ENCODE measurements around the gene APBA2. TPM values are rescaled to one million over a fixed set of nuclear protein-coding genes. Genes with fewer than 3 reads are reported as not detected.

APBA2 gene
- total RNA-seq, 4 donors from 2014 or later: 5.4 to 15.3 (median 10.4) TPM

DNA sequence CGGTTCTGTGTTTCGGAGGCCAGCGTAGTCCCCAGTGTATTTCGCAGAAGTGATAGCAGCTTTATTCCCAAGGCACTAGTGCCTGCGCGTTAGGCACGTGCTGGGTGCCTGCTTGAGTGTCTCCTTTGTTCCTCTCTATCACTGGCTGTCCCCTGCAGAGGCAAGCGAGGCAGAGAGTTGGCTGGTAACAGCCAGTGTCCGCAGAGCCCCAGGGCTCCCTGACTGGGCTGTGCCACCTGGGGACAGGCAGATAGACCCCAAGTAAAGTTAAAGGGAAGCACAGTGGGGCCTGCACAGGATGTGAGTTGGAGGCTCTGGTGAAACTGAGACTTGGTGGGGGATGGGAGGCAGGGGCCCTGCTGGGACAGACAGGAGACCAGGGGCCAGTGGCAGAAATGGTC lies 50.7 kb downstream of the APBA2 start:
- WGBS: 100% methylated on average over 3 of the region's 9 CpGs
- H3K4me1 ChIP-seq: no peaks in the 10 kb centered on the region
- H3K27ac ChIP-seq (replicated peaks in 1 of 4): no peak overlapping the region
- no peaks in the 10 kb centered on the region for H3K27me3 ChIP-seq
- H3K4me3 ChIP-seq: no peak overlapping the region
- no peak for DNase-seq (ENCODE audit: extremely low spot score)
- H3K36me3 ChIP-seq: no peaks in the 10 kb centered on the region
- H3K9me3 ChIP-seq: no peaks in the 10 kb centered on the region
- intact Hi-C loops (cut with DNase I): no loop called here
- TF ChIP-seq POLR2AphosphoS5 (IDR thresholded peaks at IDR 0.05) (no peak), EP300 (IDR thresholded peaks at IDR 0.05) (no peak), POLR2A (IDR thresholded peaks at IDR 0.05; ENCODE audit: low read depth) (no peak)
- TF ChIP-seq, protein P1, sequence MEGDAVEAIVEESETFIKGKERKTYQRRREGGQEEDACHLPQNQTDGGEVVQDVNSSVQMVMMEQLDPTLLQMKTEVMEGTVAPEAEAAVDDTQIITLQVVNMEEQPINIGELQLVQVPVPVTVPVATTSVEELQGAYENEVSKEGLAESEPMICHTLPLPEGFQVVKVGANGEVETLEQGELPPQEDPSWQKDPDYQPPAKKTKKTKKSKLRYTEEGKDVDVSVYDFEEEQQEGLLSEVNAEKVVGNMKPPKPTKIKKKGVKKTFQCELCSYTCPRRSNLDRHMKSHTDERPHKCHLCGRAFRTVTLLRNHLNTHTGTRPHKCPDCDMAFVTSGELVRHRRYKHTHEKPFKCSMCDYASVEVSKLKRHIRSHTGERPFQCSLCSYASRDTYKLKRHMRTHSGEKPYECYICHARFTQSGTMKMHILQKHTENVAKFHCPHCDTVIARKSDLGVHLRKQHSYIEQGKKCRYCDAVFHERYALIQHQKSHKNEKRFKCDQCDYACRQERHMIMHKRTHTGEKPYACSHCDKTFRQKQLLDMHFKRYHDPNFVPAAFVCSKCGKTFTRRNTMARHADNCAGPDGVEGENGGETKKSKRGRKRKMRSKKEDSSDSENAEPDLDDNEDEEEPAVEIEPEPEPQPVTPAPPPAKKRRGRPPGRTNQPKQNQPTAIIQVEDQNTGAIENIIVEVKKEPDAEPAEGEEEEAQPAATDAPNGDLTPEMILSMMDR (IDR thresholded peaks at IDR 0.05): no peak

DNA sequence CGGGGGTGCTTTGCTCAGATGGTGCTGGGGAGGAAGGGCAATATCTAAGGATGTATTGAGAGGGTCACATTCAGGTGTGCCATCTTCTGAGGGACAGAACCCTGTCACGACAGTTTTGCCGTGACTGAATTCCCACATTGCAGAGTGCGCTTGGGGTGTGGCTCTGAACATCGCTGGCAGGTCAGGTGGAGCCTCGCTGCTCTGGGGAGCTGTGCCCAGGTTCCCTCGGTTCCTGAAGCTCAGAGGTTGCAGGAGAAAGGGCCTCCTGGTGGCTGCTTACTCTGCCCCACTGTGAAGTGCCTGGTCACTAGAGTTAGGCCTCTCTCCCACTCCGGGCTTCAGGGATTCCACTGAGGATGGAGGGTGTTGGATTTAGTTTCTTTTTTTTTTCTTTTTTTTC lies 51.5 kb downstream of the APBA2 start:
- Histone ChIP-seq H3K36me3 (no peaks in the 10 kb centered on the region), H3K9me3 (no peaks in the 10 kb centered on the region), H3K27ac (replicated peaks in 1 of 4) (no peak overlapping the region), H3K4me1 (no peaks in the 10 kb centered on the region), H3K4me3 (no peak overlapping the region), H3K27me3 (no peaks in the 10 kb centered on the region)
- 94% methylated on average over 4 of the region's 8 CpGs for WGBS
- TF ChIP-seq EP300 (IDR thresholded peaks at IDR 0.05) (no peak), POLR2AphosphoS5 (IDR thresholded peaks at IDR 0.05) (no peak), POLR2A (IDR thresholded peaks at IDR 0.05; ENCODE audit: low read depth) (no peak)
- TF ChIP-seq, protein P1 (IDR thresholded peaks at IDR 0.05): no peak
- intact Hi-C loops (cut with DNase I): no loop called here
- DNase-seq (ENCODE audit: extremely low spot score): no peak

DNA sequence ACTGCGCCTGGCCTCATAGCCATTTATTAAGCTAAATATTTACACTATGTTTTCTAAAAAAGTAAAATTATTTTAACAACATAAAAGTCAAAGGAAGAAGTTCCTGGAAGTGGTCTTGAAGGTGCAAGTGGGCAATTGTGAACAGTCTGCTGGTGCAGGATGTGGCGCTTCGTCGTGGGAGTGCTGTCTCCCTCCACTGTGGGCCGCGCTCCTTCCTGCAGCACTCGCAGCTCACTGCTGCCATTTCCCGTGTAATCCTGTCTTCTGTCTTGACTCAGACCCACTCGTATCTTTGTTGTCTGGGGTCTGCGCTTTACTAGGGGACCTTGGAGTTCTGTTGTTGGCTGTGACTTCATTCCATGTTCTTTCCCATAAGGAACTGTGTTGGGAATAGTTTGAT lies 56.3 kb downstream of the APBA2 start:
- intact Hi-C loops (cut with DNase I): no loop called here
- H3K36me3 ChIP-seq: no peaks in the 10 kb centered on the region
- no peak overlapping the region for H3K4me3 ChIP-seq
- no peak overlapping the region for H3K27ac ChIP-seq (replicated peaks in 1 of 4)
- H3K27me3 ChIP-seq: no peaks in the 10 kb centered on the region
- no peaks in the 10 kb centered on the region for H3K4me1 ChIP-seq
- DNase-seq (ENCODE audit: extremely low spot score): no peak
- TF ChIP-seq POLR2AphosphoS5 (IDR thresholded peaks at IDR 0.05) (no peak), POLR2A (IDR thresholded peaks at IDR 0.05; ENCODE audit: low read depth) (no peak), EP300 (IDR thresholded peaks at IDR 0.05) (no peak)
- WGBS: 83% methylated on average over 10 of the region's 10 CpGs
- no peaks in the 10 kb centered on the region for H3K9me3 ChIP-seq

DNA sequence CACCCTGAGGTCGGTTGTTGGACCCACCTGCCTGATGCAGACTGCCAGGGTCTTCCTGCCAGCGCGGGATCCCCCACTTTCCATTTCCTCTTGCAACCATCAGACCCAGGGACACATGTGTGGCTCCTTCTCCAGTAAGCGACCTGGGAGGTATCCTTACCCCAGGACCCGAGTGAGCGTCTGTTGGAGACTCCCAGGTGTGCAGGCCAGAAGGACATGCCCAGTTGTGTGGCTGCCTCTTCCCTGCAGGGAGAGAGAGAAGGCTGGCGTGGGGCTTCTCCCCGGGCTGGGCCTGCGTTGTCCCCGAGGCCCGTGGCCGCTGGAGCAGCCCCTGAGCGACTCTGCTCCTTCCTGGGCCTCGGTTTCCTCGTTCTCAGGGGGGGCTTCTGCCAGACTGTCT lies 56.8 kb downstream of the APBA2 start:
- H3K4me1 ChIP-seq: no peaks in the 10 kb centered on the region
- DNase-seq (ENCODE audit: extremely low spot score): no peak
- H3K4me3 ChIP-seq: no peak overlapping the region
- no peaks in the 10 kb centered on the region for H3K36me3 ChIP-seq
- H3K9me3 ChIP-seq: no peaks in the 10 kb centered on the region
- no peak overlapping the region for H3K27ac ChIP-seq (replicated peaks in 1 of 4)
- TF ChIP-seq POLR2AphosphoS5 (IDR thresholded peaks at IDR 0.05): no peak
- no peak for TF ChIP-seq EP300 (IDR thresholded peaks at IDR 0.05)
- TF ChIP-seq, protein P1 (IDR thresholded peaks at IDR 0.05): no peak
- no peak for TF ChIP-seq POLR2A (IDR thresholded peaks at IDR 0.05; ENCODE audit: low read depth)
- intact Hi-C loops (cut with DNase I): no loop called here
- 98% methylated on average over 14 of the region's 15 CpGs for WGBS
- H3K27me3 ChIP-seq: no peaks in the 10 kb centered on the region

DNA sequence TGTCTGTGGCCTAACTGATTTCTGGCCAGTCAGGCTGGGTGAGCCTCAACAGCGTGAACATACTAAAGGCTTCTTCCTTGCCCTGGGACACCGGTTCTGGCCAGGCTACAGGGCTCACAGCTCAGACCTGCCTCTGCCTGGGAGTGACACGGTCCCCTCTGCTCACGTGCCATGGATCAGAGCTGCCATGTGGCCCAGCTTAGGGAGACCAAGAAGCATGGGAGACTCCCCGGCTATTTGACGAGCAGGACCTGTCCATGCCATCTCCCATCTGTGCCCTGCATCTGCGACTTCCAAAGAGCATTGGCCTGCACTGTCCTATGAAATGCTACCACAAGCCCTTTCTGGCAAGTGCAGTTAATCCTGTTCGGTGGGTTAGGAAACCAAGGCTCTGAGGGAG lies 57.4 kb downstream of the APBA2 start:
- intact Hi-C loops (cut with DNase I): no loop called here

More for the DNA sequence above, 57.4 kb downstream of the APBA2 start:
- no peaks in the 10 kb centered on the region for H3K36me3 ChIP-seq
- WGBS: 93% methylated on average over 3 of the region's 8 CpGs
- no peak overlapping the region for H3K27ac ChIP-seq (replicated peaks in 1 of 4)
- no peaks in the 10 kb centered on the region for H3K9me3 ChIP-seq
- H3K4me1 ChIP-seq: no peaks in the 10 kb centered on the region
- no peak for TF ChIP-seq POLR2A (IDR thresholded peaks at IDR 0.05; ENCODE audit: low read depth)
- TF ChIP-seq, protein P1 (IDR thresholded peaks at IDR 0.05): no peak
- TF ChIP-seq POLR2AphosphoS5 (IDR thresholded peaks at IDR 0.05): no peak
- no peak for TF ChIP-seq EP300 (IDR thresholded peaks at IDR 0.05)
- H3K4me3 ChIP-seq: no peak overlapping the region
- DNase-seq (ENCODE audit: extremely low spot score): no peak
- H3K27me3 ChIP-seq: no peaks in the 10 kb centered on the region
